Neural cell (in vitro differentiated cells): ENCODE measurements around the gene ATP1B2.

Source experiments
- EP300 ChIP-seq: fragments of 450-650 bp; conservative IDR thresholded peaks from 2 replicates; pipeline ENCODE4 v1.6.1; 2014; ENCODE audit warnings: antibody characterized with exemption, mild to moderate bottlenecking, moderate library complexity; ENCODE audit not compliant: poor library complexity, severe bottlenecking
- EZH2 ChIP-seq: fragments of 200-600, 300-800 bp; shearing (Covaris generic), sonication (generic); IDR thresholded peaks from 2 replicates; pipeline ENCODE4 v1.6.1; 2014; ENCODE audit warnings: antibody characterized with exemption, low read length, borderline replicate concordance, mild to moderate bottlenecking; ENCODE audit not compliant: insufficient read depth, poor library complexity, severe bottlenecking
- POLR2AphosphoS5 ChIP-seq: IDR thresholded peaks from 2 replicates; pipeline ENCODE4 v1.6.1; 2012
- TF ChIP-seq, protein P1 (sequence below): fragments of 450-650 bp; IDR thresholded peaks from 2 replicates; pipeline ENCODE4 v1.5.1; 2014; ENCODE audit warnings: antibody characterized with exemption, mild to moderate bottlenecking, moderate library complexity; ENCODE audit not compliant: poor library complexity, severe bottlenecking
- TF ChIP-seq, protein P2 (sequence below): IDR thresholded peaks from 2 replicates; pipeline ENCODE4 v1.6.1; 2012; ENCODE audit warnings: borderline replicate concordance

DNA sequence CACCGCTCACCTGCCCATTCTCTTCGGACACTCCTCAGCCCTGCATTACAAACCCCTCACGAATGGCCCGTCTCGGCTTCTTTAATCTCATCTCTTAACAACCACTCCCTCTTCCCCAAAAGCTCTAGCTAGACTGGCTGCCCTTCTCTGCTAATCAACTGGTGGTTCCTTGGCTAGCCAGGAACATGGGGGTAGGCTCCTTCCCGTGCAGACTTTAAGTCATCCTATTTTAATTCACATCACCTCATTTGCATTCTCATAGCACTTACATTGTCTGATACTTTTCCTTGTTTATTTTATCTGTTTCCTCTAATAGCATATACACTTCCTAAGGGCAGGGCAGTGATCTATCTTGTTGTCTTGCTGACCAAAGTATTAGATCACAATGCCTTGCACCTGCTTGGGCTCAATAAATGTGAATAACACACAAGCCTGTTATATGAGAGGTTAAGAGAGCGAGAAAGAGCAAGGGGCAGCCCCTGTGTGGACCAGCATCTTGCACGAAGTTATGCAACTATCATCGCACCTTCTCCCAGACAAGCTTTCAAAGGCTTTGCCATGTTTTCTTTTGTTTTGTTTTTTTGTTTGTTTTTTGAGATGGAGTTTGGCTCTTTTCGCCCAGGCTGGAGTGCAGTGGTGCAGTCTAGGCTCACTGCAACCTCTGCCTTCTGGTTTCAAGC, 26.8 kb downstream of the ATP1B2 start:
- TF ChIP-seq, protein P1, sequence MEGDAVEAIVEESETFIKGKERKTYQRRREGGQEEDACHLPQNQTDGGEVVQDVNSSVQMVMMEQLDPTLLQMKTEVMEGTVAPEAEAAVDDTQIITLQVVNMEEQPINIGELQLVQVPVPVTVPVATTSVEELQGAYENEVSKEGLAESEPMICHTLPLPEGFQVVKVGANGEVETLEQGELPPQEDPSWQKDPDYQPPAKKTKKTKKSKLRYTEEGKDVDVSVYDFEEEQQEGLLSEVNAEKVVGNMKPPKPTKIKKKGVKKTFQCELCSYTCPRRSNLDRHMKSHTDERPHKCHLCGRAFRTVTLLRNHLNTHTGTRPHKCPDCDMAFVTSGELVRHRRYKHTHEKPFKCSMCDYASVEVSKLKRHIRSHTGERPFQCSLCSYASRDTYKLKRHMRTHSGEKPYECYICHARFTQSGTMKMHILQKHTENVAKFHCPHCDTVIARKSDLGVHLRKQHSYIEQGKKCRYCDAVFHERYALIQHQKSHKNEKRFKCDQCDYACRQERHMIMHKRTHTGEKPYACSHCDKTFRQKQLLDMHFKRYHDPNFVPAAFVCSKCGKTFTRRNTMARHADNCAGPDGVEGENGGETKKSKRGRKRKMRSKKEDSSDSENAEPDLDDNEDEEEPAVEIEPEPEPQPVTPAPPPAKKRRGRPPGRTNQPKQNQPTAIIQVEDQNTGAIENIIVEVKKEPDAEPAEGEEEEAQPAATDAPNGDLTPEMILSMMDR = no peak
- TF ChIP-seq EZH2 (no peak), EP300 (no peak), POLR2AphosphoS5 (no peak)
- TF ChIP-seq, protein P2, sequence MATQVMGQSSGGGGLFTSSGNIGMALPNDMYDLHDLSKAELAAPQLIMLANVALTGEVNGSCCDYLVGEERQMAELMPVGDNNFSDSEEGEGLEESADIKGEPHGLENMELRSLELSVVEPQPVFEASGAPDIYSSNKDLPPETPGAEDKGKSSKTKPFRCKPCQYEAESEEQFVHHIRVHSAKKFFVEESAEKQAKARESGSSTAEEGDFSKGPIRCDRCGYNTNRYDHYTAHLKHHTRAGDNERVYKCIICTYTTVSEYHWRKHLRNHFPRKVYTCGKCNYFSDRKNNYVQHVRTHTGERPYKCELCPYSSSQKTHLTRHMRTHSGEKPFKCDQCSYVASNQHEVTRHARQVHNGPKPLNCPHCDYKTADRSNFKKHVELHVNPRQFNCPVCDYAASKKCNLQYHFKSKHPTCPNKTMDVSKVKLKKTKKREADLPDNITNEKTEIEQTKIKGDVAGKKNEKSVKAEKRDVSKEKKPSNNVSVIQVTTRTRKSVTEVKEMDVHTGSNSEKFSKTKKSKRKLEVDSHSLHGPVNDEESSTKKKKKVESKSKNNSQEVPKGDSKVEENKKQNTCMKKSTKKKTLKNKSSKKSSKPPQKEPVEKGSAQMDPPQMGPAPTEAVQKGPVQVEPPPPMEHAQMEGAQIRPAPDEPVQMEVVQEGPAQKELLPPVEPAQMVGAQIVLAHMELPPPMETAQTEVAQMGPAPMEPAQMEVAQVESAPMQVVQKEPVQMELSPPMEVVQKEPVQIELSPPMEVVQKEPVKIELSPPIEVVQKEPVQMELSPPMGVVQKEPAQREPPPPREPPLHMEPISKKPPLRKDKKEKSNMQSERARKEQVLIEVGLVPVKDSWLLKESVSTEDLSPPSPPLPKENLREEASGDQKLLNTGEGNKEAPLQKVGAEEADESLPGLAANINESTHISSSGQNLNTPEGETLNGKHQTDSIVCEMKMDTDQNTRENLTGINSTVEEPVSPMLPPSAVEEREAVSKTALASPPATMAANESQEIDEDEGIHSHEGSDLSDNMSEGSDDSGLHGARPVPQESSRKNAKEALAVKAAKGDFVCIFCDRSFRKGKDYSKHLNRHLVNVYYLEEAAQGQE = no peak
